SU-DHL-6 (cell line): ENCODE measurements around the gene ST6GAL1.

Experiments used
- H2AFZ ChIP-seq: fragments of 200-600 bp; sonication (generic); 2 replicates; pipeline ENCODE4 v1.6.1; 2014; ENCODE audit warnings: low read depth, mild to moderate bottlenecking, moderate library complexity, mixed read lengths, antibody characterized with exemption, low read length; ENCODE audit not compliant: severe bottlenecking
- H3F3A ChIP-seq: fragments of 200-600 bp; shearing (Covaris generic); 2 replicates; pipeline ENCODE4 v1.6.0; 2016; ENCODE audit warnings: antibody characterized with exemption, mild to moderate bottlenecking; ENCODE audit not compliant: insufficient read depth
- H3K27ac ChIP-seq: fragments of 200-600 bp; sonication (generic); 2 replicates; pipeline ENCODE4 v1.5.1; 2016; ENCODE audit warnings: low read depth, mild to moderate bottlenecking, low read length, moderate library complexity, mixed read lengths
- H3K27me3 ChIP-seq: fragments of 200-600 bp; sonication (generic), shearing (Covaris generic); 2 replicates; pipeline ENCODE4 v1.6.0; 2014; ENCODE audit warnings: mild to moderate bottlenecking, low read length
- H3K36me3 ChIP-seq: fragments of 200-600 bp; sonication (generic); 2 replicates; pipeline ENCODE4 v1.6.1; 2014; ENCODE audit warnings: mild to moderate bottlenecking, low read length, mixed read lengths
- H3K4me2 ChIP-seq: fragments of 300-600, 200-600 bp; shearing (Covaris generic), sonication (generic); 2 replicates; pipeline ENCODE4 v1.6.0; 2014; ENCODE audit warnings: low read length, low read depth, mild to moderate bottlenecking; ENCODE audit not compliant: poor library complexity, severe bottlenecking
- H3K4me3 ChIP-seq: fragments of 200-600 bp; sonication (generic); 2 replicates; pipeline ENCODE4 v1.5.1; 2014; ENCODE audit warnings: antibody characterized with exemption, low read length, mild to moderate bottlenecking, mixed read lengths; ENCODE audit not compliant: insufficient read depth, poor library complexity, severe bottlenecking
- H3K79me2 ChIP-seq: fragments of 200-600 bp; sonication (generic); 2 replicates; pipeline ENCODE4 v1.6.1; 2014; ENCODE audit warnings: mild to moderate bottlenecking, low read length, moderate library complexity; ENCODE audit not compliant: insufficient read depth
- H3K9ac ChIP-seq: fragments of 200-600 bp; sonication (generic); 2 replicates; pipeline ENCODE4 v1.7.0; 2014; ENCODE audit warnings: mild to moderate bottlenecking, low read length
- H3K9me2 ChIP-seq: fragments of 200-600 bp; sonication (generic); replicated peaks from 2 replicates; pipeline ENCODE4 v1.6.1; 2014; ENCODE audit warnings: low read length; ENCODE audit not compliant: insufficient read depth
- H3K9me3 ChIP-seq: fragments of 200-600 bp; sonication (generic); 2 replicates; pipeline ENCODE4 v1.6.1; 2014; ENCODE audit warnings: low read length, mixed read lengths; ENCODE audit not compliant: insufficient read depth
- H4K20me1 ChIP-seq: fragments of 200-600 bp; sonication (generic); 2 replicates; pipeline ENCODE4 v1.6.1; 2014; ENCODE audit warnings: low read depth, mild to moderate bottlenecking, antibody characterized with exemption, low read length, moderate library complexity, mixed read lengths
- EZH2phosphoT487 ChIP-seq: fragments of 200-600 bp; sonication (generic), shearing (Covaris generic); conservative IDR thresholded peaks from 2 replicates; pipeline ENCODE4 v1.6.1; 2018; ENCODE audit warnings: mild to moderate bottlenecking, antibody characterized with exemption, low read length, moderate library complexity, mixed read lengths
- TF ChIP-seq, protein P1 (sequence below): fragments of 200-600 bp; sonication (generic); IDR thresholded peaks from one replicate; pipeline ENCODE4 v1.5.1; 2017; ENCODE audit warnings: antibody characterized with exemption, mild to moderate bottlenecking, low read length, moderate library complexity; ENCODE audit not compliant: insufficient read depth, poor library complexity, severe bottlenecking

ST6GAL1 gene

DNA sequence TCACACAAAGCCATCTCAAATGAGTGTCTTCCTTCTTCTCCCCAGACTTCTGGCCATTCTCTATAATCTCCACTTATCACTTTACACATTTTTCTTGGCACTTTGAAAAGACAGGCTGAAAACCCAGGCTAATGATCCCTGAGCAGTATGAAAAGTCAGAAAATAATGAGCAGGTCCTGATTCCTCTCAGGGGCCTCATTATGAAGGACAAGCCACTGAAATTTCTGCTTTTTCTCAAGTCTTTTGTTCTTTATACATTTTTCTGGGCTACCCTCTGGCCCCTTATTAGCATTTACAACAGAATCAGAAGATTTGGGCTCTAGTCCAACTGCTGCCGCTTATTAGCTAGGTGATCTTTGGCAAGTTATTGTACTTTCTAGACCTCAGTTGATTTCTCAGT lies 9.5 kb upstream of the ST6GAL1 start:
- Histone ChIP-seq H3K27ac (no peak overlapping the region), H3K4me3 (no peak overlapping the region), H3K9me2 (no peaks in the 10 kb centered on the region), H3K9ac (no peak overlapping the region), H3F3A (no peaks in the 10 kb centered on the region), H3K9me3 (no peaks in the 10 kb centered on the region), H3K36me3 (no peaks in the 10 kb centered on the region), H3K4me2 (no peak overlapping the region), H2AFZ (no peak overlapping the region), H3K79me2 (no peaks in the 10 kb centered on the region), H4K20me1 (no peaks in the 10 kb centered on the region), H3K27me3 (no peaks in the 10 kb centered on the region)
- TF ChIP-seq EZH2phosphoT487, result no peak
- TF ChIP-seq, protein P1, sequence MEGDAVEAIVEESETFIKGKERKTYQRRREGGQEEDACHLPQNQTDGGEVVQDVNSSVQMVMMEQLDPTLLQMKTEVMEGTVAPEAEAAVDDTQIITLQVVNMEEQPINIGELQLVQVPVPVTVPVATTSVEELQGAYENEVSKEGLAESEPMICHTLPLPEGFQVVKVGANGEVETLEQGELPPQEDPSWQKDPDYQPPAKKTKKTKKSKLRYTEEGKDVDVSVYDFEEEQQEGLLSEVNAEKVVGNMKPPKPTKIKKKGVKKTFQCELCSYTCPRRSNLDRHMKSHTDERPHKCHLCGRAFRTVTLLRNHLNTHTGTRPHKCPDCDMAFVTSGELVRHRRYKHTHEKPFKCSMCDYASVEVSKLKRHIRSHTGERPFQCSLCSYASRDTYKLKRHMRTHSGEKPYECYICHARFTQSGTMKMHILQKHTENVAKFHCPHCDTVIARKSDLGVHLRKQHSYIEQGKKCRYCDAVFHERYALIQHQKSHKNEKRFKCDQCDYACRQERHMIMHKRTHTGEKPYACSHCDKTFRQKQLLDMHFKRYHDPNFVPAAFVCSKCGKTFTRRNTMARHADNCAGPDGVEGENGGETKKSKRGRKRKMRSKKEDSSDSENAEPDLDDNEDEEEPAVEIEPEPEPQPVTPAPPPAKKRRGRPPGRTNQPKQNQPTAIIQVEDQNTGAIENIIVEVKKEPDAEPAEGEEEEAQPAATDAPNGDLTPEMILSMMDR, result no peak

DNA sequence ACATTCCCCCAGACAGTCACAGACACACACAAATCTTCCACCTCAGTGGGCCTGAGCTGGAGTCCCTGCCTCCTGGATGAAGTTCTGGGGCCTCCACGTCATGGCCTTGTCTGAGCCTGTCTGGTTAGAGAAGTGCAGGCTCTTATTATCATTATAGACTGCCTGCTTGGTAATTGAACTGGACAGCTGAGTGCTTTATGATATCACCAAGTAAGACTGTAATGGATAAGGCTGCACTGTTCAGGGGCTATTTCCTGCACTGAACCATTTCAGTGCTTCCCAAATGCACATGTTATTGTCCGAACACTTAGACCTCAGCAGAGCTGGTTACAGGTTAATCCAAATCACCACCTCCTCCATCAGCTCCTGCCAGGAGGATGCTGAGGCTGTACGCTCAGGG lies 8.7 kb upstream of the ST6GAL1 start:
- H3K27me3 ChIP-seq, result no peaks in the 10 kb centered on the region
- no peak overlapping the region for H3K4me3 ChIP-seq
- TF ChIP-seq, protein P1, result no peak
- no peak for TF ChIP-seq EZH2phosphoT487
- H3F3A ChIP-seq, result no peaks in the 10 kb centered on the region
- H3K36me3 ChIP-seq, result no peaks in the 10 kb centered on the region
- H3K79me2 ChIP-seq, result no peaks in the 10 kb centered on the region
- no peaks in the 10 kb centered on the region for H3K9me3 ChIP-seq
- no peak overlapping the region for H2AFZ ChIP-seq
- H3K9ac ChIP-seq, result no peak overlapping the region
- H3K9me2 ChIP-seq, result no peaks in the 10 kb centered on the region
- no peak overlapping the region for H3K27ac ChIP-seq
- H3K4me2 ChIP-seq, result no peak overlapping the region
- H4K20me1 ChIP-seq, result no peaks in the 10 kb centered on the region

DNA sequence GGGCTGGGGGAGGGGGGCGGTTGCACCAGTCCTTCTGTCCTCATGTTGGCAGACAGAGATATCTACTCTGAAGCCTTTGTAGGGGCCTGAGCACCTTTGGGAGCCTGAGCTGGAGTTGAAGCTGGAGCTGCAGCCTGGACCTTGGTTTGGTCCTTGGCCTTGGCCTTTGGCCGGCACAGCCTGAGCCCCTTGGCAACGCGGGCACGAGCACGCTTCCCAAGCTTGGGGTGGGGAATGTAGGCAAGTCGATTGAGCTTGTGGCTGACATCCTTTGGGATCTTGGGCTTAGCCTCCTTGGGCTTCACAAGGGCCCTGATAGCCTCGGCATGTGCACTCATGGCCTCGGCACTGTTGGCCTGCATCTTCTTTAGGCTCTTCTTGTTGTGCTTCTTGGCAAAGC lies 8.1 kb upstream of the ST6GAL1 start:
- H3K4me3 ChIP-seq, result no peak overlapping the region
- H3K79me2 ChIP-seq, result no peaks in the 10 kb centered on the region
- H4K20me1 ChIP-seq, result no peaks in the 10 kb centered on the region
- no peaks in the 10 kb centered on the region for H3F3A ChIP-seq
- no peaks in the 10 kb centered on the region for H3K9me2 ChIP-seq
- no peak overlapping the region for H2AFZ ChIP-seq
- no peaks in the 10 kb centered on the region for H3K27me3 ChIP-seq
- H3K27ac ChIP-seq, result no peak overlapping the region
- H3K9ac ChIP-seq, result no peak overlapping the region
- TF ChIP-seq, protein P1, result no peak
- TF ChIP-seq EZH2phosphoT487, result no peak
- no peak overlapping the region for H3K4me2 ChIP-seq
- no peaks in the 10 kb centered on the region for H3K36me3 ChIP-seq
- no peaks in the 10 kb centered on the region for H3K9me3 ChIP-seq
